T-helper 17 cell (primary cell): ENCODE results near the gene TACC2. TPM values are rescaled to one million over a fixed set of nuclear protein-coding genes. Genes with fewer than 3 reads are reported as not detected.

Experiments used
- ATAC-seq: fragments of 150-1000 bp; cut with Tn5 transposase; 2 replicates; pipeline ENCODE4 v1.10.0; 2021; ENCODE audit warnings: mild to moderate bottlenecking, moderate library complexity
- DNase-seq, 3 donors: peaks; one replicate each; pipeline versions ENCODE4 v3.0.0 to v3.0.0-alpha.2; 2020 to 2021
- H3K9me3 ChIP-seq: one replicate; pipeline ENCODE4 v1.7.0; 2013; ENCODE audit warnings: low read length, mild to moderate bottlenecking; ENCODE audit not compliant: control insufficient read depth, poor library complexity, severe bottlenecking
- H3K27ac Mint-ChIP-seq: one replicate; pipeline ENCODE4 v1.8.0; 2022; ENCODE audit warnings: mild to moderate bottlenecking, moderate library complexity, mixed read lengths
- H3K27me3 Mint-ChIP-seq: one replicate; pipeline ENCODE4 v1.8.0; 2022; ENCODE audit warnings: mixed read lengths
- H3K36me3 Mint-ChIP-seq: one replicate; pipeline ENCODE4 v1.8.0; 2022; ENCODE audit warnings: low read depth, mixed read lengths
- H3K4me1 Mint-ChIP-seq: one replicate; pipeline ENCODE4 v1.8.0; 2022; ENCODE audit warnings: mild to moderate bottlenecking, mixed read lengths
- H3K4me3 Mint-ChIP-seq: one replicate; pipeline ENCODE4 v1.8.0; 2022; ENCODE audit warnings: mild to moderate bottlenecking, moderate library complexity, mixed read lengths
- total RNA-seq, 4 donors: library from RNA in 2 of 4; stranded (reverse) in 2 of 4; gene quantifications; one replicate each; pipeline ENCODE4 v1.2.3 and lab custom pipeline; 2022 to 2026

The TACC2 gene
- total RNA-seq, 2 donors from 2014 or later = not detected

GRCh38 chr10:122126763-122127659 is 138.0 kb downstream of the TACC2 start:
- ATAC-seq (no peak), DNase-seq (no peak)
- H3K4me1 Mint-ChIP-seq = peaks cover 2% of the 10 kb centered on the region
- H3K4me3 Mint-ChIP-seq = no peak overlapping the region
- H3K36me3 Mint-ChIP-seq = peaks cover 2% of the 10 kb centered on the region
- no peak overlapping the region for H3K27ac Mint-ChIP-seq
- peaks cover 44% of the 10 kb centered on the region for H3K27me3 Mint-ChIP-seq
- H3K9me3 ChIP-seq = no peaks in the 10 kb centered on the region

- no peak for ATAC-seq
- H3K36me3 Mint-ChIP-seq = peaks cover 2% of the 10 kb centered on the region
Observed at GRCh38 chr10:122127943-122128342, 139.0 kb downstream of the TACC2 start.

GRCh38 chr10:122128357-122128756 is 139.4 kb downstream of the TACC2 start:
- H3K4me1 Mint-ChIP-seq = peaks cover 2% of the 10 kb centered on the region
- H3K27ac Mint-ChIP-seq = no peak overlapping the region
- peaks cover 2% of the 10 kb centered on the region for H3K36me3 Mint-ChIP-seq
- no peak overlapping the region for H3K4me3 Mint-ChIP-seq
- peaks cover 54% of the 10 kb centered on the region for H3K27me3 Mint-ChIP-seq
- no peaks in the 10 kb centered on the region for H3K9me3 ChIP-seq
- ATAC-seq (no peak), DNase-seq (no peak)

More at GRCh38 chr10:122127943-122128342, 139.0 kb downstream of the TACC2 start:
- H3K4me1 Mint-ChIP-seq = peaks cover 2% of the 10 kb centered on the region
- peaks cover 50% of the 10 kb centered on the region for H3K27me3 Mint-ChIP-seq
- no peak for DNase-seq
- no peak overlapping the region for H3K4me3 Mint-ChIP-seq
- H3K9me3 ChIP-seq = no peaks in the 10 kb centered on the region
- no peak overlapping the region for H3K27ac Mint-ChIP-seq

- no peaks in the 10 kb centered on the region for H3K9me3 ChIP-seq
- H3K27ac Mint-ChIP-seq = no peak overlapping the region
- ATAC-seq = no peak
- peaks cover 2% of the 10 kb centered on the region for H3K36me3 Mint-ChIP-seq
- H3K27me3 Mint-ChIP-seq = peaks cover 57% of the 10 kb centered on the region
- H3K4me1 Mint-ChIP-seq = no peaks in the 10 kb centered on the region
- no peak overlapping the region for H3K4me3 Mint-ChIP-seq
- no peak for DNase-seq
Observed at GRCh38 chr10:122130474-122131110, 141.6 kb downstream of the TACC2 start.

GRCh38 chr10:122132331-122132755 is 143.4 kb downstream of the TACC2 start:
- no peak for DNase-seq
- Mint-ChIP-seq H3K4me3 (no peak overlapping the region), H3K4me1 (no peaks in the 10 kb centered on the region), H3K27me3 (peaks cover 52% of the 10 kb centered on the region), H3K27ac (no peak overlapping the region), H3K36me3 (peaks cover 2% of the 10 kb centered on the region)
- no peaks in the 10 kb centered on the region for H3K9me3 ChIP-seq
- ATAC-seq = no peak

- peaks cover 49% of the 10 kb centered on the region for H3K27me3 Mint-ChIP-seq
- no peaks in the 10 kb centered on the region for H3K36me3 Mint-ChIP-seq
- DNase-seq (no peak), ATAC-seq (no peak)
- H3K4me1 Mint-ChIP-seq = no peaks in the 10 kb centered on the region
- H3K9me3 ChIP-seq = no peaks in the 10 kb centered on the region
- H3K27ac Mint-ChIP-seq = no peak overlapping the region
- no peak overlapping the region for H3K4me3 Mint-ChIP-seq
Observed at GRCh38 chr10:122132882-122133565, 144.1 kb downstream of the TACC2 start.

GRCh38 chr10:122135251-122136025 is 146.5 kb downstream of the TACC2 start:
- DNase-seq (no peak), ATAC-seq (no peak)
- Mint-ChIP-seq H3K27ac (no peak overlapping the region), H3K27me3 (peaks cover 43% of the 10 kb centered on the region), H3K4me3 (no peak overlapping the region), H3K36me3 (no peaks in the 10 kb centered on the region), H3K4me1 (no peaks in the 10 kb centered on the region)
- H3K9me3 ChIP-seq = no peaks in the 10 kb centered on the region

GRCh38 chr10:122138831-122139625 is 150.1 kb downstream of the TACC2 start:
- no peaks in the 10 kb centered on the region for H3K4me1 Mint-ChIP-seq
- DNase-seq (no peak), ATAC-seq (no peak)
- H3K9me3 ChIP-seq = no peaks in the 10 kb centered on the region
- H3K4me3 Mint-ChIP-seq = no peak overlapping the region
- no peak overlapping the region for H3K27ac Mint-ChIP-seq
- H3K27me3 Mint-ChIP-seq = peaks cover 26% of the 10 kb centered on the region
- no peaks in the 10 kb centered on the region for H3K36me3 Mint-ChIP-seq

GRCh38 chr10:122139627-122140170 is 150.7 kb downstream of the TACC2 start:
- no peaks in the 10 kb centered on the region for H3K4me1 Mint-ChIP-seq
- H3K9me3 ChIP-seq = no peaks in the 10 kb centered on the region
- DNase-seq = no peak

GRCh38 chr10:122140461-122140902 is 151.5 kb downstream of the TACC2 start:
- H3K4me1 Mint-ChIP-seq = no peaks in the 10 kb centered on the region
- ATAC-seq (no peak), DNase-seq (no peak)
- peaks cover 22% of the 10 kb centered on the region for H3K27me3 Mint-ChIP-seq
- no peaks in the 10 kb centered on the region for H3K9me3 ChIP-seq
- no peak overlapping the region for H3K27ac Mint-ChIP-seq
- no peak overlapping the region for H3K4me3 Mint-ChIP-seq
- no peaks in the 10 kb centered on the region for H3K36me3 Mint-ChIP-seq

More at GRCh38 chr10:122139627-122140170, 150.7 kb downstream of the TACC2 start:
- no peak for ATAC-seq
- peaks cover 22% of the 10 kb centered on the region for H3K27me3 Mint-ChIP-seq
- no peak overlapping the region for H3K27ac Mint-ChIP-seq
- no peak overlapping the region for H3K4me3 Mint-ChIP-seq
- H3K36me3 Mint-ChIP-seq = no peaks in the 10 kb centered on the region

GRCh38 chr10:122140941-122141623 is 152.1 kb downstream of the TACC2 start:
- peaks cover 22% of the 10 kb centered on the region for H3K27me3 Mint-ChIP-seq
- DNase-seq (no peak), ATAC-seq (no peak)
- no peaks in the 10 kb centered on the region for H3K36me3 Mint-ChIP-seq
- H3K4me3 Mint-ChIP-seq = no peak overlapping the region
- no peaks in the 10 kb centered on the region for H3K4me1 Mint-ChIP-seq
- no peaks in the 10 kb centered on the region for H3K9me3 ChIP-seq
- no peak overlapping the region for H3K27ac Mint-ChIP-seq
